ENCODE measurements around the gene RACGAP1. TPM values are rescaled to one million over a fixed set of nuclear protein-coding genes. Genes with fewer than 3 reads are reported as not detected.

Gene RACGAP1
- total and polyA plus RNA-seq, 2 of the 8 experiments (the other 6 are each of a cell fraction or from before 2014, with no cell fraction given) = 18.0 to 66.3 TPM

DNA sequence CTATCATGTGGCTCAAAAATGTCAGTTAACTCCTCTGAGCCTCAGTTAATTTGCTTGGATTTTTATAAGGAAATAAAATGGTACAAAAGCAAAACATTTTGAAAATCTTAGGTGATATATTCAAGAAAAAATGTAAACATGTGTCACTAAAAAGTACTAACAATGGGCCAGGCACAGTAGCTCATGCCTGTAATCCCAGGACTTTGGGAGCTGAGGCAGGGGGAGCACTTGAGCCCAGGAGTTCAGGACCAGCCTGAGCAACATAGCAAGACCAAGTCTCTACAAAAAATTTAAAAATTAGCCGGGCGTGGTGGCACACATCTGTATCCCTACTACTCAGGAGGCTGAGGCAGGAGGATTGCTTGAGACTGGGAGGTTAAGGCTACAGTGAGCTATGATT lies 26.8 kb downstream of the RACGAP1 start:
- H3K56ac ChIP-seq (replicated peaks; ENCODE audit: insufficient read length, low read depth, low read length) = no peak overlapping the region
- no peak overlapping the region for H2BK15ac ChIP-seq (ENCODE audit: low read length)
- H4K20me1 ChIP-seq (replicated peaks in 1 of 2; ENCODE audit: control insufficient read depth in 1 of 2, insufficient read depth in 2 of 2, low read length in 2 of 2) = no peaks in the 10 kb centered on the region
- no peak for FAIRE-seq
- H2BK5ac ChIP-seq (ENCODE audit: low read depth, low read length) = no peak overlapping the region
- no peaks in the 10 kb centered on the region for H3K27me3 ChIP-seq (replicated peaks in 1 of 4; ENCODE audit: control insufficient read depth in 3 of 4, extremely low read depth in 1 of 4, insufficient read depth in 3 of 4, low read length in 3 of 4)
- H3K79me1 ChIP-seq (ENCODE audit: low read depth, low read length) = no peaks in the 10 kb centered on the region
- H3K23ac ChIP-seq (ENCODE audit: insufficient read length) = no peak overlapping the region
- DNase-seq (ENCODE audit: low read depth in 1 of 2, low spot score in 2 of 2) = no peak
- H3K4ac ChIP-seq (replicated peaks; ENCODE audit: insufficient read length, low read depth, low read length) = no peak overlapping the region
- no peak overlapping the region for H3K14ac ChIP-seq (ENCODE audit: insufficient read length)
- H2BK120ac ChIP-seq (replicated peaks; ENCODE audit: low read depth, low read length) = no peak overlapping the region
- peaks cover 17 to 56% (median 35%) of the 10 kb centered on the region in 4 experiments for H3K36me3 ChIP-seq (ENCODE audit: control insufficient read depth in 2 of 4, insufficient read depth in 4 of 4, low read length in 3 of 4)
- H3K18ac ChIP-seq (ENCODE audit: extremely low read depth, low read length) = no peak overlapping the region
- H4K91ac ChIP-seq (replicated peaks; ENCODE audit: insufficient read length, low read length) = no peak overlapping the region
- no peak overlapping the region for H2BK12ac ChIP-seq (ENCODE audit: low read depth, low read length)
- TF ChIP-seq JUN (IDR thresholded peaks at IDR 0.05; ENCODE audit: low read depth, low read length) (no peak), SP2 (IDR thresholded peaks at IDR 0.05; ENCODE audit: low read length) (no peak), GABPA (IDR thresholded peaks at IDR 0.05; ENCODE audit: borderline replicate concordance, insufficient read depth, low read length) (no peak)
- TF ChIP-seq, protein P1, sequence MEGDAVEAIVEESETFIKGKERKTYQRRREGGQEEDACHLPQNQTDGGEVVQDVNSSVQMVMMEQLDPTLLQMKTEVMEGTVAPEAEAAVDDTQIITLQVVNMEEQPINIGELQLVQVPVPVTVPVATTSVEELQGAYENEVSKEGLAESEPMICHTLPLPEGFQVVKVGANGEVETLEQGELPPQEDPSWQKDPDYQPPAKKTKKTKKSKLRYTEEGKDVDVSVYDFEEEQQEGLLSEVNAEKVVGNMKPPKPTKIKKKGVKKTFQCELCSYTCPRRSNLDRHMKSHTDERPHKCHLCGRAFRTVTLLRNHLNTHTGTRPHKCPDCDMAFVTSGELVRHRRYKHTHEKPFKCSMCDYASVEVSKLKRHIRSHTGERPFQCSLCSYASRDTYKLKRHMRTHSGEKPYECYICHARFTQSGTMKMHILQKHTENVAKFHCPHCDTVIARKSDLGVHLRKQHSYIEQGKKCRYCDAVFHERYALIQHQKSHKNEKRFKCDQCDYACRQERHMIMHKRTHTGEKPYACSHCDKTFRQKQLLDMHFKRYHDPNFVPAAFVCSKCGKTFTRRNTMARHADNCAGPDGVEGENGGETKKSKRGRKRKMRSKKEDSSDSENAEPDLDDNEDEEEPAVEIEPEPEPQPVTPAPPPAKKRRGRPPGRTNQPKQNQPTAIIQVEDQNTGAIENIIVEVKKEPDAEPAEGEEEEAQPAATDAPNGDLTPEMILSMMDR (IDR thresholded peaks at IDR 0.05; ENCODE audit: control extremely low read depth in 1 of 3, insufficient read depth in 1 of 3, low read depth in 1 of 3, low read length in 3 of 3) = peak in 1 of 3 experiments; percentile 24; a peak in 1 of 4 replicates
- H2BK20ac ChIP-seq (ENCODE audit: low read length) = no peak overlapping the region
- H2AK5ac ChIP-seq (ENCODE audit: low read depth, low read length) = no peak overlapping the region
- 100% methylated on average over 2 of the region's 2 CpGs; no CpG with 5 or more reads in 1 of the 2 experiments for WGBS, 2 experiments (ENCODE audit: extremely low coverage in 1 of 2, insufficient coverage in 1 of 2, insufficient read length in 1 of 2, insufficient replicate concordance in 2 of 2, low coverage in 1 of 2, low lambda C conversion rate in 2 of 2, missing lambda C conversion rate in 1 of 2)
- H4K5ac ChIP-seq (ENCODE audit: insufficient read length, low read depth, low read length) = no peak overlapping the region
- no peak overlapping the region for H3K27ac ChIP-seq (ENCODE audit: low read depth, low read length)
- CTCF ChIA-PET (ENCODE audit: partially characterized antibody) = interaction anchor here (1.1 to 4.7 kb wide), 5 partner anchors 14 to 72 kb away, joined by 3 to 16 read pairs (median 5); partner anchors contain the start of gene AQP6
- H2AFZ ChIP-seq (ENCODE audit: low read length) = no peak overlapping the region
- POLR2A ChIA-PET (ENCODE audit: partially characterized antibody) = no interaction called here
- no peaks in the 10 kb centered on the region for H3K23me2 ChIP-seq (ENCODE audit: low read depth, low read length)
- no peak overlapping the region for H3K9ac ChIP-seq (replicated peaks in 1 of 4; ENCODE audit: extremely low read depth in 1 of 4, low read depth in 3 of 4, low read length in 3 of 4)
- no peak overlapping the region for H3K4me3 ChIP-seq (ENCODE audit: extremely low read depth in 1 of 4, insufficient read depth in 2 of 4, low read depth in 3 of 4, low read length in 4 of 4)
- H4K8ac ChIP-seq (ENCODE audit: extremely low read depth, insufficient read depth, low read length) = no peak overlapping the region
- no peaks in the 10 kb centered on the region for H3K9me3 ChIP-seq (ENCODE audit: insufficient read depth in 2 of 2, low read depth in 1 of 2, low read length in 1 of 2)
- no peaks in the 10 kb centered on the region for H3K4me1 ChIP-seq (replicated peaks in 1 of 4; ENCODE audit: control insufficient read depth in 3 of 4, insufficient read depth in 4 of 4, low read length in 3 of 4)
- H3K79me2 ChIP-seq (ENCODE audit: control insufficient read depth in 1 of 2, insufficient read depth in 2 of 2, low read length in 2 of 2) = no peaks in the 10 kb centered on the region
- H3K4me2 ChIP-seq (ENCODE audit: insufficient read depth in 1 of 2, low read depth in 2 of 2, low read length in 2 of 2) = no peak overlapping the region
